HTR-8/SVneo (cell line): ENCODE results near the gene CSHL1.

Experiments
- DNase-seq: peaks from one replicate; pipeline ENCODE4 v3.0.0; 2011; ENCODE audit warnings: low spot score, mixed read lengths; ENCODE audit not compliant: insufficient read length
- FAIRE-seq: peaks from 2 replicates; lab custom pipeline; 2011; peaks lifted over from hg19 to GRCh38; lab: Jason Lieb, UNC

CSHL1 gene

GRCh38 chr17:63941751-63942150 is 30.7 kb upstream of the CSHL1 start:
- no peak for DNase-seq
- FAIRE-seq = no peak

- DNase-seq = no peak
- FAIRE-seq = peak; percentile 51
These were observed 30.1 kb upstream of the CSHL1 start for GRCh38 chr17:63941162-63941561.

GRCh38 chr17:63940584-63940983 is 29.5 kb upstream of the CSHL1 start:
- DNase-seq (no peak), FAIRE-seq (no peak)

GRCh38 chr17:63939884-63940283 is 28.8 kb upstream of the CSHL1 start:
- FAIRE-seq (no peak), DNase-seq (no peak)

GRCh38 chr17:63939401-63939800 is 28.3 kb upstream of the CSHL1 start:
- peak; percentile 69 for FAIRE-seq
- DNase-seq = no peak

GRCh38 chr17:63937920-63938319 is 26.9 kb upstream of the CSHL1 start:
- FAIRE-seq (no peak), DNase-seq (no peak)

- FAIRE-seq (no peak), DNase-seq (no peak)
These were observed 26.3 kb upstream of the CSHL1 start for GRCh38 chr17:63937319-63937718.

GRCh38 chr17:63934183-63935112 is 23.4 kb upstream of the CSHL1 start:
- DNase-seq (no peak), FAIRE-seq (no peak)

- no peak for DNase-seq
- FAIRE-seq = no peak
These were observed 22.5 kb upstream of the CSHL1 start for GRCh38 chr17:63933598-63933997.

- no peak for FAIRE-seq
- DNase-seq = no peak
These were observed 21.7 kb upstream of the CSHL1 start for GRCh38 chr17:63932721-63933120.

GRCh38 chr17:63931981-63932561 is 21.0 kb upstream of the CSHL1 start, which contains the start of gene CD79B:
TSS of gene CD79B (minus strand) at chr17:63932331. CDS start at chr17:63932261, 70 bp downstream.
- FAIRE-seq (peak; percentile 57), DNase-seq (no peak)

GRCh38 chr17:63930951-63931575 is 20.0 kb upstream of the CSHL1 start:
- FAIRE-seq = no peak
- no peak for DNase-seq

GRCh38 chr17:63929860-63930766 is 19.1 kb upstream of the CSHL1 start:
- DNase-seq = no peak

GRCh38 chr17:63928966-63929695 is 18.1 kb upstream of the CSHL1 start:
- FAIRE-seq = no peak
- no peak for DNase-seq

More at GRCh38 chr17:63929860-63930766, 19.1 kb upstream of the CSHL1 start:
- peak; percentile 20 for FAIRE-seq

GRCh38 chr17:63928172-63928666 is 17.2 kb upstream of the CSHL1 start:
- DNase-seq (no peak), FAIRE-seq (no peak)

- FAIRE-seq (no peak), DNase-seq (no peak)
These were observed 16.6 kb upstream of the CSHL1 start for GRCh38 chr17:63927464-63928171.

GRCh38 chr17:63926164-63926563 is 15.1 kb upstream of the CSHL1 start:
- DNase-seq (no peak), FAIRE-seq (no peak)

- FAIRE-seq (no peak), DNase-seq (no peak)
These were observed 14.6 kb upstream of the CSHL1 start for GRCh38 chr17:63925615-63926014.
